ENCODE results near the gene C1QC.
"Not testable (repeated sequence)": the region's sequence is repeated elsewhere in the genome, so short reads cannot be mapped to it uniquely, and the experiment has no call there.

Gene C1QC

DNA sequence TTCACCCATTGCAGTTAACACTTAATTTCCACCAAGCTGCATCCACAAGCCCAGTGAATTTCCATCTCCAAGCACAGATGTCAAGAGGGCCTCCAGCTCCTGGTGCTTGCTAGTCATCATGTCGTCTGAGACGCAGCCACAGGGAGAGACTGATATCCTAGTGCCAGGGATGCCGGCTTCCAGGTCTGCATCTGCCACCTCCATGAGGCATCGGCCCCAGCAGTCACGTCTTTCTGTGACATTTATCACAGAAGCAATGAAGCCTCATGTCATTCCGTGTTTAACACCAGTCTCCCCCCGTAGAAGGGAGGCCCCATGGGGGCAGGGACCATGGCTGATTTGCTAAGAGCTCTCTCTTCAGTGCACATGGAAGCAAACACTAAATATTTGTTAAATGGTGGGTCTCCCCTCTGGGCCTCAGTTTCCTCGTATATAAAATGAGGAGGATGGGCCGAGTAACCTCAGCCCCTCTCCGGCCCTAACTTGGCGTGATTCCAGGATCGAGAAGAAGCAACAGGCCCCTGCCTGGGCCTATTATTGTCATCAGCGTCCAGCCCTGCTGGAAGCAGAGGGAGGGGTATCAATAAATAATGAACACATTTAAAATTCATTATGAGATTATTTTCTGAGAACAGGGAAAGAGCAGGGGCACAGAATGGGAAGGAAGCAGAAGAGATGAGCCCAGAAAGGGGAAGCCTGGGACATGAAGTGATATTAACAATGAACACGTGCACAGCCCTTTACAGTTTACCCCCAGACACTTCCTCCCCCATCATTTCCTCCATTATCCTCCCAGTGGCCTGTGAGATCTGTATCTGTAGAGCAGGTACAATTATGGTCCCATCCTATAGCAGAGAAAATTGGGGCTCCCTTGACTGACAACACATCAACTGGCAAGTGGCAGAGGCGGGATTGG is 8.8 kb downstream of the C1QC start:
- DNase-seq: no peak

DNA sequence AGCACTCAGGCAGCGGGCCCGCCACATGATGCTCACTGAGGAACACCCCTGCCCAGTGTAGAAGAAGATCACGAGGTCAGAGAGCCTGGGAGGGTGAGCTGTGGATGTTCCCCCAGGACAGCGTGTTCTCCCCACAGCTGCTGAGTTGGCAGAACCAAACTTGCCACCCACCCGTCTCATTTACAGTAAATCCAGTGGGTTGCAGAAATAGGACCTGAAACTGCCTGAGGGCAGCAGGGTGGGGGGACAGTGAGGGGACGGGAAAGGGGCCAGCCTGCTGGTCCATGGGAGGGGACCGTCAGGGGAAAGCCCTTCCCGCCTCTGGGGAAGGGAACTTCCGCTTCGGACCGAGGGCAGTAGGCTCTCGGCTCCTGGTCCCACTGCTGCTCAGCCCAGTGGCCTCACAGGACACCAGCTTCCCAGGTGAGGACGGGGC is 9.5 kb downstream of the C1QC start, which contains the start of gene C1QB:
TSS of gene C1QB (plus strand) at position 356 of the 436 bp plus-strand sequence. CDS start 6,227 bp downstream, outside the sequence.
- DNase-seq: no peak

DNA sequence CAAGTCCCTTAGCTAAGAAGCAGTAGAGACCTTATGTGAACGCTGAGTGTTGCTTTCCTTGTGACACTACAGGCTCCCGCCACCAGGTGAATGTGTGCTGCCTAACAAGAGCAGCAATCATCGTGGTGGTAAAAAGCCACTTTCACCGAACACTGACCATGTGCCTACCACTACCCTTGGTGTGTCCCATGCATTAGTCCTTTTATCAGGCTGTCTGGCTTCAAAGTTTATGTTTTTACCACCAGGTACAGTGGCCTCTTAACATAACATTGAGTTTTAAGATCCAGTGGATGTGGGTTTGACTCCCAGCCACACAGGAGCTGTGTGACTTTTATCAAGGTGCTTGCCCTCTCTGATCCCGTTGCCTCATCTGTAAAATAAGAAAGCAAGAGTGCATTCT is 11.3 kb downstream of the C1QC start:
- no peak for DNase-seq

DNA sequence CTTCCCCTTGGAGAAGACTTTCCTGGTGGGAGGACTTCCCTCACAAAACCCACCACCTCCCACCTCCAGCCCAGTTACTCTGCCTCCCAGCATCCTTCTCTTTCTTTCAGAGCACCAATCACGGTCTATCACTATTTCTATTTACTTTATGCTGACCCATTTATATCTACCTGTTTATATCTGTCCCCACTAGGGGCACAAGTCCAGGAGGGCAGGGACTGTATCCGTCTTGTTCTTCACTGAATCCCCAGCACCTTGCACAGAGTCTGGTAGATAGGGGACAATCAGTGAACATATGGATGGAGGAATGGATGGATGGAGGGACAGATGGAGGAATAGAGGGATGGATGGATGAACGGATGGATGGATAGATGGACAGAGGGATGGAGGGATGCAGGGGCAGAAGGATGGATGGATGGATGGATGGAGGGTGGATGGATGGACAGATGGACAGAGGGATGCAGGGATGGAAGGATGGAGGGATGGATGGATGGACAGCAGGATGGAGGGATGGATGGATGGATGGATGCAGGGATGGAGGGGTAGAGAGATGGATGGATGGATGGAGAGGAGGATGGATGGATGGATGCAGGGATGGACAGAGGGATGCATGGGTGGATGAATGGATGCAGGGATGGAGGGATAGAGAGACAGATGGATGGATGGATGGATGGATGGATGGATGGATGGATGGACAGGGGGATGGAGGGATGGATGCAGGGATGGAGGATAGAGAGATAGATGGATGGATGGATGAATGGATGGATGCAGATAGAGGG is 15.1 kb downstream of the C1QC start:
- DNase-seq: no peak

DNA sequence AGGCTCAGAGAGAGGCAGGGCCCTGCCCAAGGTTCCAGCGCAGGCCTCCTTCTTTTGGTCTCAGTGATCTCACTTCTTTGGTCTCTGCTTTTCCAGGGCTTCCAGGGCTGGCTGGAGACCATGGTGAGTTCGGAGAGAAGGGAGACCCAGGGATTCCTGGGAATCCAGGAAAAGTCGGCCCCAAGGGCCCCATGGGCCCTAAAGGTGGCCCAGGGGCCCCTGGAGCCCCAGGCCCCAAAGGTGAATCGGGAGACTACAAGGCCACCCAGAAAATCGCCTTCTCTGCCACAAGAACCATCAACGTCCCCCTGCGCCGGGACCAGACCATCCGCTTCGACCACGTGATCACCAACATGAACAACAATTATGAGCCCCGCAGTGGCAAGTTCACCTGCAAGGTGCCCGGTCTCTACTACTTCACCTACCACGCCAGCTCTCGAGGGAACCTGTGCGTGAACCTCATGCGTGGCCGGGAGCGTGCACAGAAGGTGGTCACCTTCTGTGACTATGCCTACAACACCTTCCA is 17.3 kb downstream of the C1QC start:
- no peak for DNase-seq

DNA sequence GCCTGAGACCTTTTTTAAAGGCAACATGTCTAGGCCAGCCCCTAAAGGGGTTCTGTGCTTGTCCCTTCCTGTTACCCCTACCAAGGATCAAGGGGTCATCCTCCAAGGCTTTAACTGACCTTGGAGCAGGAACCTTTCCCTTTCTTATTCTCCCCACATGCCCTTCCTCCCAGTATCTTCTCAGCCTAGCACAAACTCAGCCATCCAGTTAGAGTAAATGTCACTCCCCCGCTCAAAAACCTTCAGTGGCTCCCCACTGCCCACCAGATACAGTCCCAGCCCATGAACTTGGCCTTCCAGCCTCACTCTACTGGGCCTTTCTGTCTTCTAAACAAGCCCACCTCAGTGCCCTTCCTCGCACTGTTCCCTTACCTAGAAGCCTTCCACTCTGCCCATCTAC is 18.4 kb downstream of the C1QC start:
- DNase-seq: no peak

DNA sequence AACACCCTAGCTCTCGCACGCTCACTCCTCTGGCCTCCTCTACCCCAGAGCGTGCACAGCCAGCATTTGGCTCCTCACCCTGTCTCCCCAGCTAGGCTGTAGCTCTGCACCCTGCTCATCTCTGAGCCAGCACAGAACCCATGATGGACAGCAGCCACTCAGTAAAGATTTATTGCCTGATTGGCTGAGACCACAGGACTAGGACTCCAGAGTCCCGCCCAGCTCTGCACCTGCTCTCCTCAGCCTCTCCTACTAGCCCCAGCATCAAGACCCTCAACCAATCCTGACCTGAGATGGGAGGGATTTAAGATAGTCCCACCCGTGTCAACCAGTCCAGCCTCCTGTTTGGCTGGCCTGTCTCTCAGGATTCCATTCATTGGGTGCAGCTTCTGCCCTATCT is 18.9 kb downstream of the C1QC start:
- peak; percentile 15 for DNase-seq

DNA sequence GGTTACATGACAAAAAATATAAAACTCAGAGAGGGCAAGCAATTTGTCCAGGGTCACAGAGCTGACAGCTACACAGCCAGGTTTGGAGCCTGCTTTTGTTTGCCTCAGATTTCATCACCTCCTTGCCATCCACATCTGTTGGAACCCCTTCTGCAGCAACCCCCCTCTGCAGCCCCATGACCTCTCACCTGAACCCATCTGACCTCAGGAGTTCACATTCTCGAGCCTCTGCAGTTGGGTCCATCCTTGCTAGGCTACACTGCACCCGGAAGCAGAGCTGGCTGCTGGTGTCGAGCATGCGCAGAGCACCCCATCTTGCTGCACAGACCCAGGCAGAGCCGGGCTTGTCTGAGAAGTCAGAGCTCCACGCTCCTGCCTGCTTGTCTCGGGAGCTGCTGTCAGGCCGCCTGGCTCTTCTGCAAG is 19.6 kb downstream of the C1QC start:
- no peak for DNase-seq

DNA sequence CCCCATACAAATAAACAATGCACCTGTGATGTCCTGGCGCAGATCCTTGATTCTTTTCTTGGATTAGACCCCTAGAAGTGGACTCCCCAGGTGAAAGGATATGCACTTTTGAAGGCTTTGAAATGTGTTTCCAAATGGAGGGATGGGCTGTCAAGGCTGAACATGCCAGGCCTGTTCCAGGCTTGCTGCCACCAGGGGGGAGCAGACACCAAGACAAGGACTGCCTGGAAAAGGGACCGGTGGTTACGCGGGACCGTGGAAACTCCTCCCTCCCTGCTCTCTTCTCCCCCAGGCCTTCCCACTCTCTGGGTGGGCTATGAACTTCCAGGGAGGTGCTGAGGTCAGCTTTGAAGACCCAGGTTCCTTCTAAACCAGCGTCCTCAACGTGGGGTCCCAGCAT is 22.3 kb downstream of the C1QC start:
- peak; percentile 30 for DNase-seq

DNA sequence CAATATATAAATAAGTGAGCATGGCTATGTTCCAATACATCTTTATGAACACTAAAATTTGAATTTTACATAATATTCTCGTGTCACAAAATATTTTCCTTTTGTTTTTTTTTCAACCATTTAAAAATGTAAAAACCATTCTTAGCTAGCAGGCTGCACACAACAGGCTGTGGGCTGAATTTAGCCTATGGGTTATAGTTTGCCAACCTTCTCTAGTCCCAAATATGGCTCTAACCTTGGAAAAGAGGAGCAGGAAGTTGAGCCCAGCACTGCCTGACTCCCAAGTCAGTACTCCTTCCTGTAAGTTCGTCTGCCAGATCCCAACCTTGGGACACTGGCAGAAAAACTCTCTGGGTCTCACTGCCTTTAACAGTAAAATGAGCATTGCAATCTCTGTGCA is 23.0 kb downstream of the C1QC start:
- DNase-seq: no peak

DNA sequence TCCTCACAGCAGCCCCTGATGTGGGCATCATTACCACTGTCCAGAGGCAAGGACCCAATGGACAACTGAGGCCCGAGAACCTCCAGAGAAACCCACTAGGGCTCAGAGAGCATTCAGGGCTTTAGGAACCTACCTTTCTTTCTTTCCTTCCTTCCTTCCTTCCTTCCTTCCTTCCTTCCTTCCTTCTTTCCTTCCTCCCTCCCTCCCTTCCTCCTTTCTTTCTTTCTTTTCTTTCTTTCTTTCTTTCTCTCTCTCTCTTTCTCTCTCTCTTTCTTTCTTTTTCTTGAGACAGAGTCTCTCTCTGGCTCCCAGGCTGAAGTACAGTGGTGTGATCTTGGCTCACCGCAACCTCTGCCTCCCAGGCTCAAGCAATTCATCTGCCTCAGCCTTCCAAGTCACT is 25.4 kb downstream of the C1QC start:
- DNase-seq: not testable (repeated sequence)

DNA sequence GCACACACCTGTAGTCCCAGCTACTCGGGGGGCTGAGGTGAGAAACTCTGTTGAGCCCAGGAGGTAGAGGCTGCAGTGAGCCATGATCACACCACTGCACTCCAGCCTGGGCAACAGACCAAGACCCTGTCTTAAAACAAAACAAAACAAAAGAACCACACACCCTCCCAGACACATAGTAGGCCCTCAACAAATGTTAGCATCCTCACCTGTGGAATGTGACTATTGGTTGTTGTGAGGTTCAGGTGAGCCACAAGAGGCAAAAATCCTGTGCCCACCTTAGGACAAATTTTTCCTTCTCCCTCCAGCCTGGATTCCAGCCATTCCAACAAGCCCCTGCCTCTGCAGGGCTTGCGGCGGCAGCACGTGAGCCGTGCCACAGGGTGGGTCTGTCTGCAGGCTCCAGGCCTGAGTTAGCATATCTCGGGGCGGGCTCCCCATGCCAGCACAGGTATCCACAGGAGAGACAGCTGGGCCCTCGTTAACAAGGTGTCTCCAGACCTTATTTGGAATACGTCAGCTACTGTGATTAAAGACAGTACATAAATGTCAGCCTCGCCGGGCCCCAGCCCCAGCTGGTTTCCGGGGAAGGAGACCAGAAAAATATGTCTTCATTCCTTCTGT is 27.0 kb downstream of the C1QC start:
- no peak for DNase-seq

DNA sequence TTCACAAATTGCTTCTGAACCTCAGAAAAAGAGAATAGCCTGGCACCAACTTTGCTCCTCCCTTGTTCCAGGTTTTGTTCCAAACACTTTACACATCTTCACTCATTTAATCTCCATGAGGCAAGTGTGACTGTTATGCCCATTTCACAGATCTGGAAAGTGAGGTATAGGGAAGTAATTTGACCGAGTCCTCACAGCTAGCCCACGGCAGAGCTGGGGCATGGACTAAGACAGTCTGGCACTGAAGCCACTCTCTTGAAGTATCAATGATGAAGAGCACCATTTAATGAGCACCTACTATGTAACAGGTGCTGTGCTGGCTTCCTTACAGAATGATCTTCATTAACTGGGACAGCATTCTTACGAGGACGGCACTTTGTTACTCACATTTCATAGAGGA is 28.6 kb downstream of the C1QC start:
- no peak for DNase-seq

DNA sequence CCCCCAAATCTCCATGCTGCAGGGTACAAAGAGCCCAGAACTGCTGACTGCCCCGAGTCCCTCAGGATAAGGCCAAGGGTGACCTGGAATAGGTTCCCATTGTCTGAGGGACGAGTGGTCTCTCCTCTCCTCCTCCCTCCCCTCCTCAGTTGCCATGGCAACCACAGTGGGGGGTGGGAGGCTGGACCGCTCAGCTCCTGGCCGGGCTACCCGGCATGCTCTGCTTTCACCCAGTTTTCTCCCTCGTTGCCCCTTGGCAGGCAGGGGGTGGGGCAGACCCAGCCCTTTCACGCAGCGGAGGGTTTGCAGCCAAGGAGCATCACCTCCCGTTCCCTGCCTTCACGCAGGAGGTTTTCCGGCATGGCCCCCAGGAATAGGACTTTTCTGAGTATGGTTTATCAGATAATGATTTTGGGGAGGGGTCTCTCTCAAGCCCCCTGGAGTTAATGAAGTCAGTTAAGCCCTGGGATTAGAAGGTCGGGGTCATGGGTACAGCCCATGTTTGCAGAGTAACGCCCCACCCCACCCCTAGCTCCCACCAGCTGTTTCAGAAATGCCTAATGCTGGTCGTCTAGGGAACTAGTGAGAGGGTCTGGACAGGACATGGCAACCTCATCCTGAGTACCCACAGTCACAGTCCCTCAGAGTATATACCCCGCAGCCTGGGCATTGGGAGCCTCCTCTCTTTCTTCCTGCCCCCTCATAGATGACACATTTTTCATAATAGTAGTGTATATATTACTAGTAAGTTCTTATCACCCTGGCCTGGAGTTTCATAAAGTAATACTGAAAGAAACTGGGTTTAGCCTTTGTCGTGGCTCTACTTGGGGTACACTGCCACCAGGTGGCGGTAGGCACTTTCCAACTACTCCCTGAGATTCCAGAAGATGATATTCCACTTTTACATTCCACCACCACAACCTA is 30.3 kb downstream of the C1QC start:
- DNase-seq: peak; percentile 62

DNA sequence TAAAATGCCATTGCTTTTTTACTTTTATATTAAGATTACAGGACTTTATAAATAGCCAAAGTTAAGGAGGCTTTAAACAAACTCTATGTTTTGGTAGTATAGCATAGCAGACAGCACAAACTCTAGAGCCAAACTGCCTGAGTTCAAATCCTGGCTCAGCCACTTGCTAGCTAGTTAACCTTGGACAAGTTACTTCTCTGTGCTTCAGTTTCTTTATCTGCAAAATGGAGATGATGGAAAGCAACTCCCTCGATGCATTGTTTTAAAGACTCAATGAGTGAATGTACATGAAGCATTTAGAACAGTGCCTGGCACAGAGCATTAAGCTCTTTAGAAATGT is 30.9 kb downstream of the C1QC start:
- no peak for DNase-seq

DNA sequence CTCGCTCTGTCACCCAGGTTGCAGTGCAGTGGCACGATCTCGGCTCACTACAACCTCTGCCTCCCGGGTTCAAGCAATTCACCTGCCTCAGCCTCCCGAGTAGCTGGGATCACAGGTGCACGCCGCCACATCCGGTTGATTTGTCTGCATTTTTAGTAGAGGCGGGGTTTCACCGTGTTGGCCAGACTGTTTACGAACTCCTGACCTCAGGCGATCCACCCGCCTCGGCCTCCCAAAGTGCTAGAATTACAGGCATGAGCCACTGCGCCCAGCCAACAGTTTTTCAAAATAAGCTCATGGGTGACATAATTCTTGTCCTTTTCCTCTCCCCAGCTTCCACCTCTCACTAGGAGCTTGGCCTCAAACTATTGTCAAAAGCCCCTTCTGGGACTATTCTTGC is 32.7 kb downstream of the C1QC start:
- not testable (repeated sequence) for DNase-seq

DNA sequence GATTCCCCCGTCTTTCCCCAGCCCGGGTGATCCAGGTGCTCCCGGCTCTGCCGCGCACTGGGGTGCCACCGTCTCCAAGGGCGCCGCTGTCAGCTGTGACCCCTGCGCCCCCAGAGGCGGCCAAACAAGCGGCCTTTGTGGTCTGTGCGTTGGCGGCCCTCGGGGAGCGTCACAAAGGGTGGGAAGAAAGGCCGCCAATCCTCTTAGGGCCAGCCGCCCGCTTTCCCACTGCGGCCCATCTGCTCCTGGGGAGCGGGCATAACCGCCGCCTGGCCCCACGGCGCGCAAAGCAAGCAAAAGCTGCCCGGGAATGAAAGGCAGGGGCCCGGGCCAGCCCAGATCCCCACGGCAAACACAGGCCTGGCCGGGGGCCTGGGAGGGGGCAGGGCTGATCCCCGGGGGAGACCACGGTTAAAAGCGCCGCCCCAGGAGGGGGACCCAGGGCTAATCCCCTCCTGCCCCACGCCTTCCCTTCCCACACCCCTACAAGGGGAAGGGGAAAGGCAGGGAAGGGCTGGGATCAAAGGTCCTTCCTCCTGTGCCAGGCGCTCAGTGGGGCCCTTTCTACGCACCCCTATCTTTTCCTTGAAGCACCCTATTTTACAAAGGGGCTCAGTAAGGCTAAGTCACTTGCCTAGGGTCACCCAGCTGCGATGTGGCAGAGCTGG is 33.6 kb downstream of the C1QC start:
- no peak for DNase-seq

DNA sequence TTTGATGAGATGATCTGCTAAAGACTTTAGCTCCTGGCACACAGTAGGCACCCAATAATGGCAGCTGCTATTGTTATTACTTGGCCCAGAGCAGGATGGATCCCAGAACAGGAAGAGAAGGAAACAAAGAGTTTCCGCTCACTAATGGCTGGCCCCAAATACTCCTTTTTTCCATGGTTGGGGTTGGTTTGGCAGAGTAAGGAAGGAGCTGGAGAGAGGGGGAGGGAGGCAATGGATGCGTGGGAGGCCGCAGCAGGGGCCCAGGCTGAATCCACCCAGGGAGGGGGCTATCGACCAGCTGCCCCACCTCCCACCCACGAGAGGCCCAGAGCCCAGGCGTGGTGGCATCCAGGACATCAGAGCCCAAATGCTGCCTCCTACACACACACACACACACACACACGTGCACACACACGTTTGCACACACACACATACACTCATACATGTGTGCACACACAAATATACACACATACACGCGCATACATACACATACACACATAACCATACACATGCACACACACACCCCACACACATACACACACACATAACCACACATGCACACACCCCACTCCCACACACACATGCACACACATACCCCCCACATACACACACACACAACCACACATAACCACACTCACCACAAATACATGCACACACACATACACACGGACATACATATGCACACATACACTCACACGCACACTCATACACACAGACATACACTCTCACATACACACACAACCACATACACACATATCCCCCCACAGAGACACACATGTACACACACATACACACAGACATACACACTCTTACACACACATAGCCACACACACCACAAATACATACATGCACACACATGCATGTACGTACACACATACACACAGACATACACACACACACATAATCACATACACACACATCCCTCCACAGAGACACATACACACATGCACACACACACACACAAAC is 34.8 kb downstream of the C1QC start:
- DNase-seq: no peak

DNA sequence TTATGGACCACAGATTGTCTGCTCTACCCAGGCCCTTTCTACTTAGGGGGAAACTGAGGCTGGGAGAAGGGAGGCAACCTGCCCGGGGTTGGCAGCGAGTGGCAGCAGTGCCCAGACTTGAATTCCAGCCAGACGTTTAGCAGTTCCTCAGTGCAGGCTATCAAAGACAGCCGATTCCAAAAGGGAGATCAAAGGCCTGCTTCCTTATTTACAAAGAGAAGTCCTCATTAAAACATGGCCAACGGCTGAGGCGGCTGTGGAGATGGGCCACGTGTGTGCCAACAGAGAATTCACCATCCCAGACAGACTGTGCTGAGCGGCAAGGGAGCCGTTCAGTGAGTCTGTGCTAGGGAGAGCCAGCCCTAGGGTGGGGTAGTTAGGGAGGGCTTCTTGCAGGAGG is 37.3 kb downstream of the C1QC start:
- DNase-seq: no peak

DNA sequence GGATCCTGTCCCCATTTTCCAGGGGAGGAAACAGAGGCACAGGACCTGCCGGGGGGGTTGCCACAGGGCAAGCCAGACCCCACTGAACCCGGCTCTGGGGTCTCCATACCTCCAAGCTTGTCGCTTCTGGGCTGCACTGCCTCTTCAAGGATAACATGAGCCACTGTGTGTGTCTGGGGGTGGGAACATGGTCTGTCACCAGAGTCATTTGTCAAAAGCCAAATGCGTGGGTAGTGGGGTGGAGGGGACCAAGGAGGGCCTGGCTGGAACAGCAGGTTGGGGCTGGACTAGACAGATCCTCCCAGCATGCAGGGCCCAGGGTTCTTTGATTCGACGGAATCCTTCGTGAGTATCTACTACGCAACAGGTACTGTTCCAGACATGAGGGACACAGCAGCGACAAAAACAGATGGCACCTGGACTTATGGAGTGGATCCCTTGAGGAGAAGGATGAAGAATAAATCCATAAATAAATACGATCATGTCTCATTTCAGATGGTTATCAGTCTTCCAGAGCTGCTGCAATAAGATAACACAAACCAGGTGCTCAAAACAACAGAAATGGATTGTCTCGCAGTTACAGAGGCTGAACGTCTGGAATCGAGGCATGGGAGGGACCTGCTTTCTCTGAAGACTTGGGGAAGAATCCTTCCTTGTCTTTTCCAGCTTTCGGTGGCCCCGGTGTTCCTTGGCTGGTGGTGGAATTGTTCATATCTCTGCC is 38.3 kb downstream of the C1QC start:
- DNase-seq: no peak

Data from EL (cell line).